Uterus (tissue), 4 donors: ENCODE results near the gene PRDM11. TPM values are rescaled to one million over a fixed set of nuclear protein-coding genes. Genes with fewer than 3 reads are reported as not detected.

Experiments
- DNase-seq, 2 donors: peaks; one replicate each; pipeline ENCODE4 v3.0.0-alpha.2; 2019 to 2020
- H3K27ac ChIP-seq, 2 donors: fragments of 200-600 bp; sonication (generic); 1 replicate in 1 of 2; 2 replicates in 1 of 2; pipeline ENCODE4 v1.5.1; 2016 to 2018
- H3K27me3 ChIP-seq, 2 donors: fragments of 200-600 bp; sonication (generic); one replicate each; pipeline ENCODE4 v1.5.1; 2018 to 2019; ENCODE audit warnings: control low read depth in 1 of 2
- H3K36me3 ChIP-seq, 2 donors: fragments of 200-600 bp; sonication (generic); one replicate each; pipeline ENCODE4 v1.5.1; 2019; ENCODE audit warnings: control low read depth in 1 of 2
- H3K4me1 ChIP-seq, 2 donors: fragments of 200-600 bp; sonication (generic); one replicate each; pipeline ENCODE4 v1.5.1; 2018 to 2019; ENCODE audit warnings: control low read depth in 1 of 2
- H3K4me3 ChIP-seq, 2 donors: fragments of 200-600 bp; sonication (generic); 1 replicate in 1 of 2; 2 replicates in 1 of 2; pipeline ENCODE4 v1.5.1; 2018 to 2019; ENCODE audit warnings: mild to moderate bottlenecking in 1 of 2
- H3K9me3 ChIP-seq, 2 donors: fragments of 200-600 bp; sonication (generic); one replicate each; pipeline ENCODE4 v1.5.1; 2019; ENCODE audit warnings: control low read depth in 1 of 2
- POLR2A ChIP-seq, 2 donors: fragments of 450-650 bp; IDR thresholded peaks; one replicate each; pipeline ENCODE4 v1.6.1; 2016; ENCODE audit warnings: antibody characterized with exemption in 2 of 2, mild to moderate bottlenecking in 1 of 2, moderate library complexity in 1 of 2
- intact Hi-C: fragments of 100-400 bp; cut with DNase I; formaldehyde crosslinking; loops from one replicate; pipeline ENCODE4 v1.15.1; 2023; ENCODE audit warnings: low total_unique reads
- total RNA-seq, 4 donors: library from RNA; depleted of rRNA in 3 of 4; stranded (reverse); fragments of >200 nt in 3 of 4; gene quantifications; one replicate each; pipeline versions ENCODE4 v1.1.0 to v1.2.4, GENCODE V29; 2014 to 2023
- TF ChIP-seq, protein P1 (sequence below), 4 experiments: fragments of 200-600 bp in 2 of 4; fragments of 450-650 bp in 2 of 4; sonication (generic) in 2 of 4; IDR thresholded peaks; one replicate each; pipeline ENCODE4 v1.5.1; 2016 to 2019; ENCODE audit warnings: antibody characterized with exemption in 4 of 4, mild to moderate bottlenecking in 2 of 4, moderate library complexity in 1 of 4
- donor health status: DM: yes; HTN: yes; CAD: no.

PRDM11 gene
- total RNA-seq, 4 donors from 2014 or later, result 7.4 to 318 (median 58.5) TPM

DNA sequence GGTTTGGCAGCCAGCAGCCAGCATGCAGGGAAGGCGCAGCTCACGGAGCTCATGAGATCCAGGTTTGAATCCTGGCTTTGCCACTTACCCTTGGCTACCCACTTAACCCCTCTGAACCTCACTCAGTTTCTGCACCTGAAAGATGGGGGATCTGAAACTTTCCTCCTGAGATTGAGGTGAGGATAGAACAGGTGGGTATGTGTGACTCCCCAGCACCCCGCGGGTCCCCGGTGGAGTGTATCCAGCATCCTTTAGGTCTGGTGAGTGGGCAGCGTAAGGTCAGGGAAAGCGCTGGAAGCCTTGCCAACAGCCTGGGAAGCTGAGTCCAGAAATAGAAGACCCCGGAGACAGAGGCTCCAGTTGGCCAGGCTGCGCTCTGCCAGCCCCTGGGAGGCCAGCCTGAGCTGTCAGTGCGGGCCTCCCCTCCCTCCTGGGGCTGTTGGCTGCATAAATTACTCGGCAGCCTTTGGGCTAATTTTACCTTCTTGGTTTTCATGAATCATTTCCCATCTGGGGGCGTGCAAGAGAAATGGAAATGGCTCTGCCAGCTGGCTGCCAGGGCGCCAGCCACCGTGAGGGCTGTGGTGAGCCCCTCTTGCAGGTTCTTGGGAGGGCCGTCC is 17.6 kb downstream of the PRDM11 start:
- H3K4me3 ChIP-seq, result no peak overlapping the region
- TF ChIP-seq, protein P1, sequence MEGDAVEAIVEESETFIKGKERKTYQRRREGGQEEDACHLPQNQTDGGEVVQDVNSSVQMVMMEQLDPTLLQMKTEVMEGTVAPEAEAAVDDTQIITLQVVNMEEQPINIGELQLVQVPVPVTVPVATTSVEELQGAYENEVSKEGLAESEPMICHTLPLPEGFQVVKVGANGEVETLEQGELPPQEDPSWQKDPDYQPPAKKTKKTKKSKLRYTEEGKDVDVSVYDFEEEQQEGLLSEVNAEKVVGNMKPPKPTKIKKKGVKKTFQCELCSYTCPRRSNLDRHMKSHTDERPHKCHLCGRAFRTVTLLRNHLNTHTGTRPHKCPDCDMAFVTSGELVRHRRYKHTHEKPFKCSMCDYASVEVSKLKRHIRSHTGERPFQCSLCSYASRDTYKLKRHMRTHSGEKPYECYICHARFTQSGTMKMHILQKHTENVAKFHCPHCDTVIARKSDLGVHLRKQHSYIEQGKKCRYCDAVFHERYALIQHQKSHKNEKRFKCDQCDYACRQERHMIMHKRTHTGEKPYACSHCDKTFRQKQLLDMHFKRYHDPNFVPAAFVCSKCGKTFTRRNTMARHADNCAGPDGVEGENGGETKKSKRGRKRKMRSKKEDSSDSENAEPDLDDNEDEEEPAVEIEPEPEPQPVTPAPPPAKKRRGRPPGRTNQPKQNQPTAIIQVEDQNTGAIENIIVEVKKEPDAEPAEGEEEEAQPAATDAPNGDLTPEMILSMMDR (IDR thresholded peaks at IDR 0.05), result no peak
- no peaks in the 10 kb centered on the region for H3K9me3 ChIP-seq
- peak in 1 of 2 donors; percentile 41 for DNase-seq
- H3K27me3 ChIP-seq, result no peaks in the 10 kb centered on the region
- no peaks in the 10 kb centered on the region for H3K36me3 ChIP-seq
- H3K4me1 ChIP-seq, result peaks cover 0 to 15% of the 10 kb centered on the region in 2 donors
- H3K27ac ChIP-seq, result peak overlapping the region in 1 of 2 donors; percentile 1
- intact Hi-C loops, result loop anchor here (10.0 kb wide), 1 partner anchor 51 kb away; no protein-coding TSS in a partner anchor

- Histone ChIP-seq H3K36me3 (no peaks in the 10 kb centered on the region), H3K27ac (no peak overlapping the region), H3K4me3 (no peak overlapping the region), H3K27me3 (no peaks in the 10 kb centered on the region), H3K4me1 (peaks cover 0 to 15% of the 10 kb centered on the region in 2 donors), H3K9me3 (no peaks in the 10 kb centered on the region)
- TF ChIP-seq, protein P1 (IDR thresholded peaks at IDR 0.05), result no peak
- TF ChIP-seq POLR2A (IDR thresholded peaks at IDR 0.05), result no peak
- DNase-seq, result no peak
- intact Hi-C loops, result loop anchor here (10.0 kb wide), 1 partner anchor 49 kb away; no protein-coding TSS in a partner anchor
These were observed 18.9 kb downstream of the PRDM11 start for GRCh38 chr11:45165386-45165785.

DNA sequence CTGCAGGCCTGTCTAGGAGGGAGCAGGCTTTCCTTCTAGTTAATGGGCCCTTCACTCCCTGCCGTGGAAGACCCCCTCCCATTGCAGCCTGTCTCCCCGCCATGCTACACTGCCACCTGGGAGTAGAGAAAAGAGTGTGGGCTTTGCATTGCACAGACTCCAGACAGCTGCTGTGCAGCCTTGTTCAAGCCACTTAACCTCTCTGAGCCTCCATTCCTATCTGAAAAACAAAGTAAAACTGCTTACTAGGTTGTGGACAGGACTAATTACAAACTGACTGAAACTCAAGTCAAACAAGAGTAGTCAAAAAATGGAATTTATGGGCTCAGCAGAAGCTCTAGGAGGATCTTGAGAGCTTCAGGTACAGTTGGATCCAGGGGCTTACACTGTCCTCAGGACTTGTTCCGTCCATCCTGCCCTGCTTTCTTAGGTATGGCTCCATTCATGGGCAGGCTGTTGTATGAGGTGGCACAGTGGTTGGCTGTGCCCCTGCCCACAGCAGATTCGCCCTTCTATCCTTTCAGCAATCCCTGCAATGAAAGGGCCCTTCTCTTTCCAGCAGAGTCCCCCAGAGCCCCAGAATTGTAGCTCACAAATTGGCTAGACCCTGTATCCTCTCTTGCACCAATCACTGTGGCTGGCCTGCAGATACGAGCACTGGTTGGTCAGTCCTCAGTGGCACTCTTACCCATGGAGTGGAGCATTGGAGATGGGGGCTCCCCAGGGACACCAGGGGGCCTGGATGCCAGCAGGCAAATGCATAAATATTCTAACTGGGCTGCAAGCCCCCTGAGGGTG is 19.6 kb downstream of the PRDM11 start:
- no peaks in the 10 kb centered on the region for H3K27me3 ChIP-seq
- DNase-seq, result no peak
- intact Hi-C loops, result loop anchor here (10.0 kb wide), 1 partner anchor 49 kb away; no protein-coding TSS in a partner anchor
- TF ChIP-seq, protein P1 (IDR thresholded peaks at IDR 0.05), result no peak
- no peaks in the 10 kb centered on the region for H3K36me3 ChIP-seq
- no peak overlapping the region for H3K27ac ChIP-seq
- no peak overlapping the region for H3K4me3 ChIP-seq
- no peaks in the 10 kb centered on the region for H3K9me3 ChIP-seq
- peaks cover 0 to 15% of the 10 kb centered on the region in 2 donors for H3K4me1 ChIP-seq

GRCh38 chr11:45166604-45166897 is 20.1 kb downstream of the PRDM11 start:
- TF ChIP-seq, protein P1 (IDR thresholded peaks at IDR 0.05), result no peak
- no peak for TF ChIP-seq POLR2A (IDR thresholded peaks at IDR 0.05)
- Histone ChIP-seq H3K9me3 (no peaks in the 10 kb centered on the region), H3K4me3 (no peak overlapping the region), H3K4me1 (peaks cover 0 to 15% of the 10 kb centered on the region in 2 donors), H3K36me3 (no peaks in the 10 kb centered on the region), H3K27ac (no peak overlapping the region), H3K27me3 (no peaks in the 10 kb centered on the region)
- DNase-seq, result no peak
- intact Hi-C loops, result loop anchor here (10.0 kb wide), 1 partner anchor 48 kb away; no protein-coding TSS in a partner anchor

- intact Hi-C loops, result loop anchor here (10.0 kb wide), 1 partner anchor 48 kb away; no protein-coding TSS in a partner anchor
- DNase-seq, result no peak
- TF ChIP-seq POLR2A (IDR thresholded peaks at IDR 0.05), result no peak
- TF ChIP-seq, protein P1 (IDR thresholded peaks at IDR 0.05), result no peak
These were observed 20.8 kb downstream of the PRDM11 start for GRCh38 chr11:45167283-45167682.

More at GRCh38 chr11:45167283-45167682, 20.8 kb downstream of the PRDM11 start:
- Histone ChIP-seq H3K27ac (no peak overlapping the region), H3K36me3 (no peaks in the 10 kb centered on the region), H3K4me3 (no peak overlapping the region), H3K4me1 (peaks cover 0 to 15% of the 10 kb centered on the region in 2 donors), H3K9me3 (no peaks in the 10 kb centered on the region), H3K27me3 (no peaks in the 10 kb centered on the region)
